ENCODE data around the gene OPHN1. TPM values are rescaled to one million over a fixed set of nuclear protein-coding genes. Genes with fewer than 3 reads are reported as not detected.

The OPHN1 gene
- total RNA-seq, 1 donor from 2014 or later, result 3.7 TPM

- Mint-ChIP-seq H3K27ac (ENCODE audit: unreplicated experiment) (no peak overlapping the region), H3K9me3 (ENCODE audit: unreplicated experiment) (no peaks in the 10 kb centered on the region), H3K4me1 (ENCODE audit: low read depth, unreplicated experiment) (peaks cover 4% of the 10 kb centered on the region), H3K4me3 (ENCODE audit: unreplicated experiment) (no peak overlapping the region), H3K36me3 (ENCODE audit: low read depth, unreplicated experiment) (no peaks in the 10 kb centered on the region), H3K27me3 (ENCODE audit: low read depth, unreplicated experiment) (no peaks in the 10 kb centered on the region)
- Histone ChIP-seq H3K4me3 (ENCODE audit: insufficient read depth, low read depth, low read length) (no peak overlapping the region), H2AFZ (ENCODE audit: low read depth, low read length) (no peak overlapping the region), H3K4me1 (ENCODE audit: insufficient read depth, low read length) (peaks cover 3% of the 10 kb centered on the region), H3K27ac (ENCODE audit: low read depth, low read length) (no peak overlapping the region), H4K20me1 (ENCODE audit: insufficient read depth, low read length) (no peaks in the 10 kb centered on the region), H3K27me3 (ENCODE audit: insufficient read depth, low read length) (no peaks in the 10 kb centered on the region), H3K9me3 (ENCODE audit: insufficient read depth, low read depth, low read length) (no peaks in the 10 kb centered on the region), H3K79me2 (ENCODE audit: insufficient read depth, low read length) (no peaks in the 10 kb centered on the region), H3K36me3 (ENCODE audit: insufficient read depth, low read length) (no peaks in the 10 kb centered on the region), H3K4me2 (ENCODE audit: low read length) (peak overlapping the region; percentile 30), H3K9ac (ENCODE audit: low read length) (no peak overlapping the region)
- FAIRE-seq (peak; percentile 94), DNase-seq (ENCODE audit: low read depth) (no peak)
- TF ChIP-seq EZH2 (IDR thresholded peaks at IDR 0.05; ENCODE audit: insufficient read depth, low read length) (no peak), CTCF (IDR thresholded peaks at IDR 0.05; ENCODE audit: insufficient read depth, low read depth, low read length) (no peak)
Measured at GRCh38 chrX:68355629-68355920, 77.7 kb downstream of the OPHN1 start.

GRCh38 chrX:68354879-68355628, 78.2 kb downstream of the OPHN1 start:
- peak; percentile 93 for FAIRE-seq

More at GRCh38 chrX:68354879-68355628, 78.2 kb downstream of the OPHN1 start:
- no peak overlapping the region for H2AFZ ChIP-seq (ENCODE audit: low read depth, low read length)
- Mint-ChIP-seq H3K27me3 (ENCODE audit: low read depth, unreplicated experiment) (no peaks in the 10 kb centered on the region), H3K4me3 (ENCODE audit: unreplicated experiment) (no peak overlapping the region), H3K27ac (ENCODE audit: unreplicated experiment) (no peak overlapping the region), H3K9me3 (ENCODE audit: unreplicated experiment) (no peaks in the 10 kb centered on the region), H3K4me1 (ENCODE audit: low read depth, unreplicated experiment) (peaks cover 4% of the 10 kb centered on the region), H3K36me3 (ENCODE audit: low read depth, unreplicated experiment) (no peaks in the 10 kb centered on the region)
- H3K79me2 ChIP-seq (ENCODE audit: insufficient read depth, low read length), result no peaks in the 10 kb centered on the region
- no peaks in the 10 kb centered on the region for H3K27me3 ChIP-seq (ENCODE audit: insufficient read depth, low read length)
- H3K4me1 ChIP-seq (ENCODE audit: insufficient read depth, low read length), result peaks cover 3% of the 10 kb centered on the region
- no peaks in the 10 kb centered on the region for H3K9me3 ChIP-seq (ENCODE audit: insufficient read depth, low read depth, low read length)
- H3K4me2 ChIP-seq (ENCODE audit: low read length), result peak overlapping the region; percentile 30
- no peak overlapping the region for H3K4me3 ChIP-seq (ENCODE audit: insufficient read depth, low read depth, low read length)
- DNase-seq (ENCODE audit: low read depth), result no peak
- no peak overlapping the region for H3K9ac ChIP-seq (ENCODE audit: low read length)
- H3K27ac ChIP-seq (ENCODE audit: low read depth, low read length), result no peak overlapping the region
- H4K20me1 ChIP-seq (ENCODE audit: insufficient read depth, low read length), result no peaks in the 10 kb centered on the region
- TF ChIP-seq EZH2 (IDR thresholded peaks at IDR 0.05; ENCODE audit: insufficient read depth, low read length) (no peak), CTCF (IDR thresholded peaks at IDR 0.05; ENCODE audit: insufficient read depth, low read depth, low read length) (no peak)
- H3K36me3 ChIP-seq (ENCODE audit: insufficient read depth, low read length), result no peaks in the 10 kb centered on the region
